Retinal pigment epithelial cell (primary cell): ENCODE measurements around the gene PDGFRB.
"Not testable (repeated sequence)": the region's sequence is repeated elsewhere in the genome, so short reads cannot be mapped to it uniquely, and the experiment has no call there.

Experiments
- DNase-seq: peaks from one replicate; pipeline ENCODE4 v3.0.0-alpha.2; 2010; ENCODE audit warnings: low read depth
- H3K4me3 ChIP-seq: 2 replicates; pipeline ENCODE4 v1.5.1; 2011; ENCODE audit warnings: mild to moderate bottlenecking, low read length, control low read depth, moderate library complexity
- CTCF ChIP-seq: conservative IDR thresholded peaks from 2 replicates; pipeline ENCODE4 v1.5.1; 2011; ENCODE audit warnings: low read depth, low read length, control low read depth, inconsistent platforms

PDGFRB gene

GRCh38 chr5:150101023-150101422 is 54.6 kb downstream of the PDGFRB start:
- no peak for DNase-seq
- no peak for TF ChIP-seq CTCF

GRCh38 chr5:150097152-150097551 is 58.5 kb downstream of the PDGFRB start:
- no peak overlapping the region for H3K4me3 ChIP-seq
- no peak for DNase-seq
- TF ChIP-seq CTCF, result no peak

More at GRCh38 chr5:150101023-150101422, 54.6 kb downstream of the PDGFRB start:
- no peak overlapping the region for H3K4me3 ChIP-seq

- no peak overlapping the region for H3K4me3 ChIP-seq
- TF ChIP-seq CTCF, result no peak
- no peak for DNase-seq
Measured at GRCh38 chr5:150092159-150092787, 63.4 kb downstream of the PDGFRB start.

GRCh38 chr5:150085950-150086715 is 69.5 kb downstream of the PDGFRB start, which contains the start of gene CSF1R:
Gene CSF1R, minus strand, starts transcription at chr5:150086554. Its CDS starts 127 bp downstream, at chr5:150086427.
- DNase-seq, result no peak
- H3K4me3 ChIP-seq, result no peak within 1 kb of the TSS
- no peak for TF ChIP-seq CTCF

- TF ChIP-seq CTCF, result no peak
- DNase-seq, result no peak
- no peak overlapping the region for H3K4me3 ChIP-seq
Measured at GRCh38 chr5:150085191-150085912, 70.3 kb downstream of the PDGFRB start.

GRCh38 chr5:150084754-150085153 is 70.9 kb downstream of the PDGFRB start:
- not testable (repeated sequence) for DNase-seq, H3K4me3 ChIP-seq

DNA sequence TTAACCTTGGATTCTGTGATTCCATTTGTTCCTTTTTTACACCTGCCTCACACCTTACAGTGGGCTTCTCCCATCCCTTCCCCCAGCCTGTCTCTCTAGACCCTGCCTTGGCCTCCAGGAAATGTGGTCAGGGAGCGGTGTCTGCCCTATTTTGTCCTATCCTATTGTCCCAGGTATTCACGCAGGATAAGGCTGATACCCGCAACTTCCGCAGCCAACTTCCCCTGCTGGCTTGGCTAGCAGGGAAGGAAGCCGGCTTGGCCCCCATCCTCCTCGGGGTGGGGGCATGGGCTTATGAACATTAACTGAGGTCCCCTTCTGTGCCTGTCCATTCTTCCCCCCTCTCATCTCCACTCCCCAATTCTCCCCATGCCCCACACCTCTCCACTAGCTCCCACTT is 72.8 kb downstream of the PDGFRB start:
- H3K4me3 ChIP-seq, result no peak overlapping the region
- TF ChIP-seq CTCF, result no peak
- no peak for DNase-seq
